Measurements from ENCODE around the gene LCNL1.

Gene LCNL1

GRCh38 chr9:136939431-136939995 lies 43.3 kb upstream of the LCNL1 start:
- TF ChIP-seq, protein P1, sequence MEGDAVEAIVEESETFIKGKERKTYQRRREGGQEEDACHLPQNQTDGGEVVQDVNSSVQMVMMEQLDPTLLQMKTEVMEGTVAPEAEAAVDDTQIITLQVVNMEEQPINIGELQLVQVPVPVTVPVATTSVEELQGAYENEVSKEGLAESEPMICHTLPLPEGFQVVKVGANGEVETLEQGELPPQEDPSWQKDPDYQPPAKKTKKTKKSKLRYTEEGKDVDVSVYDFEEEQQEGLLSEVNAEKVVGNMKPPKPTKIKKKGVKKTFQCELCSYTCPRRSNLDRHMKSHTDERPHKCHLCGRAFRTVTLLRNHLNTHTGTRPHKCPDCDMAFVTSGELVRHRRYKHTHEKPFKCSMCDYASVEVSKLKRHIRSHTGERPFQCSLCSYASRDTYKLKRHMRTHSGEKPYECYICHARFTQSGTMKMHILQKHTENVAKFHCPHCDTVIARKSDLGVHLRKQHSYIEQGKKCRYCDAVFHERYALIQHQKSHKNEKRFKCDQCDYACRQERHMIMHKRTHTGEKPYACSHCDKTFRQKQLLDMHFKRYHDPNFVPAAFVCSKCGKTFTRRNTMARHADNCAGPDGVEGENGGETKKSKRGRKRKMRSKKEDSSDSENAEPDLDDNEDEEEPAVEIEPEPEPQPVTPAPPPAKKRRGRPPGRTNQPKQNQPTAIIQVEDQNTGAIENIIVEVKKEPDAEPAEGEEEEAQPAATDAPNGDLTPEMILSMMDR (IDR thresholded peaks at IDR 0.05), result no peak
- peak overlapping the region; percentile 67 to 71 for H3K27ac ChIP-seq
- intact Hi-C loops (cut with DNase I; ENCODE audit: low total_unique reads), result no loop called here
- peaks cover 0 to 34% (median 27%) of the 10 kb centered on the region in 4 donors for H3K4me1 ChIP-seq
- no peak overlapping the region for H3K4me3 ChIP-seq
- H3K27me3 ChIP-seq, result no peaks in the 10 kb centered on the region
- DNase-seq, result no peak
- peaks cover 36 to 62% (median 45%) of the 10 kb centered on the region in 3 donors for H3K36me3 ChIP-seq
- no peaks in the 10 kb centered on the region for H3K9me3 ChIP-seq

- Histone ChIP-seq H3K27me3 (no peaks in the 10 kb centered on the region), H3K36me3 (peaks cover 36 to 62% (median 45%) of the 10 kb centered on the region in 3 donors), H3K27ac (peak overlapping the region; percentile 71 to 78), H3K9me3 (no peaks in the 10 kb centered on the region), H3K4me1 (peaks cover 0 to 37% (median 31%) of the 10 kb centered on the region in 4 donors), H3K4me3 (no peak overlapping the region)
- TF ChIP-seq, protein P1 (IDR thresholded peaks at IDR 0.05), result no peak
- intact Hi-C loops (cut with DNase I; ENCODE audit: low total_unique reads), result loop anchor here (5.0 kb wide), 2 partner anchors 53 to 148 kb away; partner anchors contain the start of genes TMEM141 and TRAF2
- DNase-seq, result peak; percentile 68 to 95
These were observed 42.7 kb upstream of the LCNL1 start for GRCh38 chr9:136939996-136940525.

DNA sequence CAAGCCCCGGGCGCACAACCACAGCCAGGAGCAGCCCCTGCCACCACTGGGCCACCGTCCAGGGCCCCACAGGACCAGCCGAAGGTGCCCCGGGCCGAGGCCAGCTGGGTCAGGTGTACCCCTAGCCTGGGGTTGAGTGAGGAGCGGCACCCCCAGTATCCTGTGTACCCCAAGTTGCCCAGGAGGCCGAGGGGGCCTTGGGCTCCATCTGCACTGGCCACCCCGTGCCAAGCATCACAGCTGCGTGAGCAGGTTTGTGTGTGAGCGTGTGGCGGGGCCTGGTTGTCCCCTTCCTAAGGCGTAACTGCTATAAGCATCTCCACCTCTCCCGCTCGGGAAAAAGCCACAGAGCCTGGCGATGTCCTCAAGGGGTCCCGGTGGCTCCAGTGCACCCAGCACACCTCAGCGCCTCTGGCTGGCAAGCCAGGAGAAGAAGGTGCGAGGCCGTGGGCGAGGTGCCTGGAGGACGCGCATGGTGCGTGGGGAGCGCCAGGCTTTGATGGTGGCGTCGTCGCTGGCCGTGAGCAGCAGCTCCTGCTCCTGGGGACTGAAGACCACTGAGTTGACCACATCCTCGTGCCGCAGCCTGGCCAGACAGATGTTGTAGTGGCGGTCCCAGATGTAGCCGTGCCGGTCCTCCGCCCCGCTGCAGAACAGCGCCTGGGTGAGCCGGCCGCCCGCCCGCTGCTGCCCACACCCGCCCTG lies 42.1 kb upstream of the LCNL1 start:
- Histone ChIP-seq H3K9me3 (no peaks in the 10 kb centered on the region), H3K36me3 (peaks cover 36 to 62% (median 45%) of the 10 kb centered on the region in 3 donors), H3K27ac (peak overlapping the region; percentile 63 to 78), H3K4me1 (peaks cover 0 to 37% (median 31%) of the 10 kb centered on the region in 4 donors), H3K4me3 (no peak overlapping the region), H3K27me3 (no peaks in the 10 kb centered on the region)
- DNase-seq, result no peak
- TF ChIP-seq, protein P1 (IDR thresholded peaks at IDR 0.05), result no peak
- intact Hi-C loops (cut with DNase I; ENCODE audit: low total_unique reads), result loop anchor here (5.0 kb wide), 2 partner anchors 53 to 148 kb away; partner anchors contain the start of genes TMEM141 and TRAF2

DNA sequence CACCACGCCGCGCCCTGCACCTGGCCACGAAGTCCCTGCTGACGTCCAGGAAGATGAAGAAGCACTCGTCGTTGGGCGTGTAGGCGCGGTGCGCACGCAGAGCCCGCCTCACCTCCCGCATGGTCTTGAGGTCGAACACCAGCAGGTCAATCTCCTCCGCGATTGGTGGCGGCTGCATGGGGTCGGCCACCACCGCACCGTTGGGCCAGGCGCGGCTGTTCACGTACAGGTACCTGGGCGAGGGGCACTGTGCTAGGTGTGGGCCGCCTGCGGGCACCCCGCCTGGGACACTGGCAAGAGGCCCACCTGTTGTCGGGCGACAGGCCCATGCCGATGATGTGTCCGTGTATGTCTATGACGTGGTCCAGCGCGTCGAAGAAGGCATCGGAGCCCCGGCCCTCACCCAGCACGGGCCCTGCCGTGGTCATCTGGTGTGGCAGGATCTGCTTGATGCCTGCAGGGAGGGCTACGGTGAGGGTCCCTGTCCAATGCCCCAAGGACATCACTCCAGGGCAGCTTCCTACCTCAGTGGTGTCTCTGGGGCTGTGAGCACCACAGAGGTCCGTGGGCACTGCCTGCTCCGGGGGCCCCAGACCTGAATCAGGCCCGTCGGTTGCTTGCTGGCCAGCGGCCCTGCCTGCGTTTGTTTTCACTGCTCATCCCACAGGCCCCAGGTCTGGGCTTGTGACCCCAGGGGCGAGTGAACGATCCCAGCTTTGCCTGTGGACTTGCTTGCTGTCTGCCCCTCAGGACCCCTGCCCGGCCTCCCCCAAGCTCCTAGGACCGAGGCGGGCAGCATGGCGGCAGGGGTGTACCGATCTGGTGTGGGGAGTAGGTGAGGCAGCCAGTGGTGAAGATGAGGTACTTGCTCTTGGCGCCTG lies 41.3 kb upstream of the LCNL1 start:
- H3K27ac ChIP-seq, result peak overlapping the region; percentile 63 to 78
- no peak overlapping the region for H3K4me3 ChIP-seq
- no peaks in the 10 kb centered on the region for H3K27me3 ChIP-seq
- DNase-seq, result no peak
- intact Hi-C loops (cut with DNase I; ENCODE audit: low total_unique reads), result loop anchor here (5.0 kb wide), 2 partner anchors 54 to 149 kb away; partner anchors contain the start of genes TMEM141 and TRAF2
- peaks cover 36 to 62% (median 45%) of the 10 kb centered on the region in 3 donors for H3K36me3 ChIP-seq
- TF ChIP-seq, protein P1 (IDR thresholded peaks at IDR 0.05), result no peak
- no peaks in the 10 kb centered on the region for H3K9me3 ChIP-seq
- H3K4me1 ChIP-seq, result peaks cover 0 to 37% (median 32%) of the 10 kb centered on the region in 4 donors
